Measurements from ENCODE around the gene GEMIN8.

Gene GEMIN8

DNA sequence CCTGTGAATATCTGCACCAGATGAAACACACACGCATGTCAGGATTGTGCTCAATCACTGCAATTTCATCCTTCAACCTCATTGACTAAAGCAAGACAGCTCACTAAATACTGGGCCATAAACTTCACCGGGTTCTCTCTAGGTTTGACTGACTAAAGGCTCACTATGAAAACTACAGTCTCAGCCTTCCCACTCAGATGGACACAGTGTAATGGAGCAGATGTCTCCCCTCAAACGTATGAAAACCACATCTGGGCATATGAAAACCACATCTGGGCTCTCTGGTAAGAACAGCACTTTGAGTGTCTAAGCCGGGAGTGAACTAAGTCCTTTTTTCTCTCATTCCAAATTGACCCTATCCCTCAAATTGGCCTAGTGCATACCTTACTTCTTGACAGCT lies 15.2 kb downstream of the GEMIN8 start:
- no peak for DNase-seq

DNA sequence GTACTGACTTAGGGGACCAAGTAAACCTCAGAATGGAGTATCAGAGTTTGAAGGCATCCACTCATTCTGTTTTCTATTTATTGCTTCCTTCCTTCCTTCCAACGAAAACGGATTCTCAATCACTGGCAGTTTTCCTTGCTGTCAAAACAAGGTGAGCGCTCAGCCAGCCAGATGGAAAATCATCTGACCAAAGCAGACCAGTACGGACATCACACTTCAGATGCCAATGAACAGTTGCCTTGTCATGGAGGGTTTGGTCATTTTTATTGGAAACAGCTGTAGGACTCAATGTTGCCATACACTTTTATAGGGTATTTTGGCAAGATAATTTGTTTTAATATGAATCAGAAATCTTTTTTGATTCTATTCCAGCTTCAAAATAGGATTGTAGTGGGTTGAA lies 16.6 kb downstream of the GEMIN8 start:
- no peak for DNase-seq

DNA sequence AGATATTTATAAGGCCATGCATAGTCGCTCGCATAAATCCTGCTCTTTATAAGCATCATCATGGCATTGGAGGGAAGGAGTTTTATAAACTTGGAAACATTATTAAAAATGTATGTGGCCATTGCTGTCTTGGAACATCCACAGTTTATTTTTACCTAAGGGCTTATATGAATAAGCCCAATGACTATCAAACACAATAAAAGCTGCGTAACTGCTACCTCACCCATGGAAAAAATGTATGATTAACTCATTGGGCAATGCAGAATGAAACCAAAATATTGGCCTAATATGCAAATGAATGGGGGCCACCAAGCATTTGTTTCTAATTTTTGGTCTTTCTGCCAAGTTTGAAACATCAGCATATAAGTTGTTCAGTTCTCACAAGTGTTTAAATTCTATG lies 19.1 kb downstream of the GEMIN8 start:
- DNase-seq, result no peak

DNA sequence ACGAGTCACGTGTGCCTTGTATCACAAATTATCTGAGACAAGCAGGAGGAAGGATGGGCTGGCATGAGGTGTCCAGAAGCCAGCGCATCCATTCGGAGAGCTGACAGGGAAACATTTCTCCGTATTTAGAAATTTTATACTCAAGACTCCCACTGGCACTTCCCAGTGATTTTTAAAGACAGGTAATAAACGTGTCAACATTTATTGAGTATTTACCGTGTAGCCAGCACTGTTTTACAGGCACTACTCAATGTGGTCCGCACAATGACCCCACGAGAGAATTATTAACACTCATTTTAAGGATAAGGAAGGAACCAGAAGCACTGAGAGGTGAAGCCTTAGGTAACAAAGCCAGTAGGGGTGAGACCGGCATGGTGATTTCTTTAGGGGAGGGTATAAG lies 23.2 kb downstream of the GEMIN8 start:
- no peak for DNase-seq

DNA sequence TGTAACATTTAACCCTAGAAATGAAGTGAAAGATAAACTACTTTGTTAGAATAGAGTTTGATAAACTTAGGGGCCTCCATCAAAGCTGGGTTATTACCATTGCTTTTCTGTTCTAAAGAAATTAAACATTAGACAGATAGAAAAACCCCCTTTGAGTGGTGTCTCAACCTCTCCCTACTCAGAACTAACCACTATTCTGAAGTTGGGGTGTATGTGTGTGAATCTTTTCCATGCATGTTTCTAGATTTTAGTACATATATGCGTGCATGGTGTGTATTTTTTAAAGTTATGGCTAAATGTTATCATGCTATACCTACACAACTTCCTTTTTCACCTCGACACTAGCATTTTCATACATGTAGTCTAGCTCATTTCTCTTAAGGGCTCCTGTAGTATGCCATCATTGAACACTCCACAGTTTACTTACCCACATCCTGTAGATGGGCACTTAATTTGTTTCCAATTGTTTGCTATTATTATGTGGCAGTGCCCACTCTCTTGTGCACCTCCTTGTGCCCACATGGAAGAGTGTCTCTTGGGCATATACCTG lies 25.7 kb downstream of the GEMIN8 start:
- DNase-seq, result no peak

DNA sequence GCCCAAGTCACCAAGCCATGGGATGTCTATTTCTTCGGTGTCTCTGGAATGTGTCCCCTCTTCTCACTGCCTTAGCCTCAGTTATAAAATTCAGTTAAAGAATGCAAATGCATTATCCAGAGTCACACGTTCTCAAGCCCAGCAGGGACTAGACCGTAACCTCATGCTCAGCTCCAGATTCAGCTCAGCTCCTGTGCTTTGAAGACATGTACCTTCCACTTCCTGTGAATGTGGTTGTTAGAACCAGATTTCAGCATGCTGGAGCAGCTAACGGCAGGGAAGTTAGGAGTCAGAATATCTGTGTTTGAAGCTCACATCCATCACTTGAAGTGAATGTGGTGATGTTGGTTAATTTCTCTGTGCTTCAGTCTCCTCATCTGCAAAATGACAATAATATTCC lies 26.7 kb downstream of the GEMIN8 start:
- DNase-seq, result no peak

DNA sequence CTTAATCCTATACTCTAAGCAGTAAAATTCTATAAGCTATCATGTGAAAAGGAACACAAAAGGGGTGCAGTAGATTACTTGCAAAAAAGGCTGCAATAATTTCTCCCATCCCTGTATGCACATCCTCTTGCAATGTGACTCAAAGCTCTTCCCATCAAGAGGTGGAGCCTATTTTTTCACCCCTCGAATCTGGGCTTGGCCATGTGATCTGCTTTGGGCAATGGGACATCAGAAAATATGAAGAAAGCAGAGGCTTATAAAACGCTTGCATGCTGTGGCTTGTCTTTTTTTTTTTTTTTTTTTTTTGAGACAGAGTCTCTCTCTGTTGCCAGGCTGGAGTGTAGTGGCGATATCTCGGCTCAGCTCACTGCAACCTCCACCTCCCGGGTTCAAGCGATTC lies 33.0 kb downstream of the GEMIN8 start:
- no peak for DNase-seq

DNA sequence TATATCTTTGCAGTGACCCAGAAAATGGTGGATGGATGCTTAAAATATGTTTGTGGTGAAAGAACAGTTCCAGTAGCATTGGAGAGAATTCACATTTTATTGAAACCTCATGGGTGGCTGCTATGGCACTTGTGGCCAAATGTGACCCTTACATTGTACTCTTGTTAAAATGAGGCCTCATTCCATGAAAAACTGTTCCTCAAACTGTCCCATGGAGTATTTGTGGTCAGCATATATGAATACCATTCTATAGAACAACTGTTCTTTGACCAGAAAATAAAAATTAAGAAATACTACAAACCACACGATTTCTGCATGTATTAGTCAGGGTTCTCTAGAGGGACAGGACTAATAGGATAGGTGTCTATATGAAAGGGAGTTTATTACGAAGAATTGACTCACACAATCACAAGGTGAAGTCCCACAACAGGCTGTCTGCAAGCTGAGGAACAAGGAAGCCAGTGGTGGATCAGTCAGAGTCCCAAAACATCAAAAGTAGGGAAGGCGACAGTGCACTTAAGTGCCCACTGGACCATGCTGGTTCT lies 35.1 kb downstream of the GEMIN8 start:
- no peak for DNase-seq

DNA sequence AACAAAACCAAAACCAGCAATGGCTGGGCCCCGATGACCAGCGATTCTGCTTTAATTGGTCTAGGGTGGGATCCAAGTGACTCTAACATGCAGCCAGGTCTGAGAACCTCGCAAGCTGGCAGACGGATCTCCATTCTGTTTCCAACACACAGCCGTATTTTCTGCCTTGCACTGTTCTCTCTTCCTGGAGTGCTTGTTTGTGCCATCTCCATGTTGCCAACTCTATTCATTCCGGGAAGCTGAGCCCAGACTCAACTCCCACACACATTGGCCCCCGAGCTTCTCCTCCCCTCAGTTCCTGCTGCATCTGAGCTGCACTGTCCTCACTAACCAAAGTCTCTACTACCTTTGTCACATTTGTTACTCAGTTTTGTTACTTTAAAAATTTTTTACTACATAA lies 35.6 kb downstream of the GEMIN8 start:
- DNase-seq, result no peak

DNA sequence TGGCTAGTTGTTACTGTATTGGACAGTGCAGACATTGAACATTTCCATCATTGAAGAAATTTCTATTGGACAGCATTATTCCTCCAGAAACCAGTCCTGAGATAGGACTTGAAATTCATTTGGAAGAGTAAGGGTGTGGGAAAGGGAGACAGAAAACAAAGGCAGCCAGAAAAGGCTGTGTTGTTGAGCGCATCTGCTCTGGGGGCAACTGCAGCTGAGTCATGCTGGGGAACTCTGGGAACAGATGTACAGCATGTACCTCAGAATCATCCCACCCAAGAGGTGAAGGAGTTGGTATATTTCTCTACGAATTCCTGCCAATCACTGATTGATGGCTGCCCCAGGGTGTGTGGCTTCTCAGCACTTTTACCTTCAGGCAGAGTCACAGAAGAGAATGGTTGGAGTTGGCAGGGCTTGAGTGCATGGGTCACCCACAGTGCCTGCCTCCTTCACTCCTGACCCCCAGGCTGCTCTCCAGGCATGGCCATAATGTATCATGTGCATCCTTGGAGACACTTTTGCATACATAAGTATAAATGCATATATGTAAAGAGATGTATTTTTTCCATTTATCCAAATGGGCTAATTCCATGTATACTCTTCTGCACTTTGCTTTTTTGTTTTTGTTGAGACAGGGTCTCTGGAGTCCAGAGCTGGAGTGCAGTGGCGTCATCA lies 39.4 kb downstream of the GEMIN8 start:
- no peak for DNase-seq

DNA sequence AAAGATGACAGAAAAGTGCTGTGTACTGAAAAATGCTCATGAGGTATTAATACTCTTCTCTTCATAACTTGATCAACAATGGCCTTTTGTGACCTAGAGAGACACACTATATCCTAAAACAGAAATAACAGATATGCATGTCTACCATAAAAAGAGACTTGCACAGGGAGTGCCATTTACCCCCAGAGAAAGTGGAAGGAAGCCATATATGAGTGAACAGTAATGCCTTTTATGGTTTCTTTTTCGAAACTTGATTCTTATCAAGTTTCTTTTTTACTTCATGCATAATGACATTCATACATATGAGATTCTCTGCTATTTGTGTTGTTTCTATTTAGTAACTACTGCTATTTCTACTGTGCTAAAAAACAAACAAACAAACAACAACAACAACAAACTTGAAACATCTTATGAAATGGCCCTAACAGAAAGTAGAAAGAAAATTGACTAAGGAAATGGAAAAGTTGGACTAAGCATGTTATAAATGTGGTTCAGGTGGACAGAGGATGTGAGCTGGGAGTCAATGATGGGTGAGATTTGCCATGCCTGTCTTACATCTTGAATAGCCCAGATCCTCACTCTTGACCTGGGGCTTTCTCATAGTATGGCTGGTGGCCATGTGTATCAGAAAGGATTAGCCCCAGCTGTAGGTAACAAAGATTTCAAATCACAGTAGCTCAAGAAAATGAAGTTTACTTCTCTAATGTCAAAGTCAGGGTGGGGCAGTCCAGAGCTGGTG lies 43.8 kb downstream of the GEMIN8 start:
- no peak for DNase-seq

DNA sequence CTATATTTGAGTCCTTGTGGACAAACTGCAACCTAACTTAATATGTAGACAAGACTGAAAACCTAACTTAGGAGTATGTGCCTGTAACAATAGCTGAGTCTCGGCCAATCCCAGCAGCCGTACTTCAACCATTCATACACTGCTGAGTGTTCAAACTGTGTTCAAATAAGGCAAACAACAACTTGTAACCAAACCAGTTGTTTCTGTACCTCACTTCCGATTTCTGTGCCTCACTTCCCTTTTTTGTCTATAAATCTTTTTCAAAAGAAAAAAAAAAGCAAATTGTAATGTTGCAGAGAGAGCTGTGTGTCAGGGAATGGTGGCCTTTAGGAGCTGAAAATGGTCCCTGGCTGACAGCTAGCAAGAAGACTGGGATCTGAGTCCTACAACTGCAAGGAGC lies 46.0 kb downstream of the GEMIN8 start:
- no peak for DNase-seq

DNA sequence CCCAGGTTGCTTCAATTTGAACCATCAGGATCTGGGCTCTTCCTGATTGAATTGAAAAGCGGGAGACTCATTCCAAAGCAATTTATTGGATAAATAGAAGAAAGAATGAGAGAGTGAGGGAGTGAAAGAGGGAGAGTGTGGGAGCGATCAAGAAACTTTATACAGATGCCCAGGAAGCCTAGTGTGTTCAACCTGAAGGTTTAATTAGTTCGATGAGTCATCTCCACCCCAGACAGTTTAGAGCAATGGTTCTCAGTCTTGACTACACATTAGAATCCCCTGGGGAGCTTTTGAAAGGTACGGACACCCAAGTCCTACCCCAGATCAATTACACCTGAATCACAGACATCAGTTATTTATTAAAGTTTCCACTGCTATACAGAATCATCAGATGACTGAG lies 61.5 kb downstream of the GEMIN8 start:
- no peak for DNase-seq

DNA sequence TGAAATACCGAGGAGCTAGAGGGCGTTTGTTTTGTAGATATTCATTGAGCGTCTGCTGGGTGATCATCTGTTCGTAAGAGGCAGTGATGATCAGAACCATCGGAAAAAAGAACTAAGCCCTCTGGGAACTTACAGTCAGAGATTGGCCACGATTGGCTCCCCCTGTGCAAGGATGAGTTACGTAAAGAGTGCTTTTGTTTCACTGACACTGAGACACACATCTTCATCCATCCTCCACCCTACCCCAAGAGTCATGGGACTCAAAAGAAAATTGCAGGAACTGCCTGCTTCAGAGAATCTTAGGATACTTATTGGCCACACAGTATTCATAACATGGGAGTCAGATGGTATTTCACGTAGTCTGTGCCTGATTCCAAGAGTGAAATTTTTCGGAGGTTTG lies 62.1 kb downstream of the GEMIN8 start:
- DNase-seq, result no peak

DNA sequence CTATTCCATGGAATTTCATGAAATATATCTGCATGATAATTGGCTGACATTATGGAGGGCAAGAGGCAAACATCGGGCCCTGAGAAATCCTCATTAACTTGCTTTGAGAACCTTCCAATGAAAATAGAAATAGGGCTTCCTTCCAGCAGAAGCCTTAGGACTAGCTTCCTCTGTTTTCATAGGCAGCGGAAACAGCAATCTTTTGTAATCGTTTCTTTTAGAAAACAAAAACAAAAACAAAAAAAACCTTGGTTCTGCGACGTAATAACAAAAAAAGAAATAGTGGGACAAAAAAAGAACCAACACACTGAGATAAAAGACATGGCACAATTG lies 62.9 kb downstream of the GEMIN8 start:
- DNase-seq, result no peak

DNA sequence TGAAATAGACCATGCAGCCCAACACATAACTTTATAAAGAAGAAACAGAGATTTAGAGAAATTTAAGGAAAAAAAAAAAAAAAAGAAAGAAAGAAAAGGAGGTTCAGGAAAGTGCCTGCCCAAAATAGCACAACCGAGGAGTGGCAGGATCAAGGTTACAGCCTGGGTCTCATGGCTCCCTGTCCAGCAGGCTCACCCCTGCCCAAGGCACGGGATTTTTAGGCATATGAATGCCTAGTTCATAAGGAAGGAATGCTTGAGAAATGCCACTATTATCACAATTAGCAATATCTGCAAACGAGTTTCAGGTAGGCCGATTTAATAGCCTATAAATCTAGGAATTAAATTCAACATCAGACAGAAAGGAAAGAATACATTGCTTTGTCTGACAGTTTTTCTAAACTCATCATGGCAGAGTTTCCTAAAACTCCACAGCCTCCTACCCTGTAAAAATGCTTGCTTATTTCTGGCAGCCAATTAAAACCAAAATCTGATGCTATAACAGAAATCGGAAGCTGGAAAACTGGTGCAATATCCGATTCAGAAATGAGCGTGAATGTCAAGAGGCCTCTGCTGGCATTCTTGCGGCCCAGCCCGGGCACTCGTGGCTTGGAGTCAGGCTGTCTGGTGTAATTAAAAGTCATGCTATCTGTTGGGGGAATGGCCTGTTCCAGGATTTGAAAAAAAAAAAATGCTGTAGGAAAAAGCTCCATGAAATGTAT lies 63.5 kb downstream of the GEMIN8 start:
- DNase-seq, result no peak

DNA sequence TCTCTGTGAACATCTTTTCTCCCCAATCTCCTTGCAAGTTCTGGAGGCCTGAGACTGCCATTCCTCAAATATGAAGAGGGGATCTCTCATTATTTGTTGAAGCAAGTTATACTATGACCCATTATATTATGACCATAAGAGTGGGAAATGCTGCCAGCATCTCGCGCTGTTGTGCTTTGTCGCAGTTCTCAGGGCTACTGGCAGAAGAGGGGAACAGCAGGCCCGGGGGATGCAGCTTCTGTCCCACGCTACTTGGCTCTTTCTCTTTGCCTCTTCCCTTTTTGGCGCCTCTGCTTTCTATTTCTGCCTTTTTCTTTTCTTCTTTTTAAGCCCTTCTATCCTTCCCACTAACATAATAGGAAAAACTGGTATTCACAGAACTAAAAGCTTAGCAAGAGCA lies 64.2 kb downstream of the GEMIN8 start:
- DNase-seq, result no peak

DNA sequence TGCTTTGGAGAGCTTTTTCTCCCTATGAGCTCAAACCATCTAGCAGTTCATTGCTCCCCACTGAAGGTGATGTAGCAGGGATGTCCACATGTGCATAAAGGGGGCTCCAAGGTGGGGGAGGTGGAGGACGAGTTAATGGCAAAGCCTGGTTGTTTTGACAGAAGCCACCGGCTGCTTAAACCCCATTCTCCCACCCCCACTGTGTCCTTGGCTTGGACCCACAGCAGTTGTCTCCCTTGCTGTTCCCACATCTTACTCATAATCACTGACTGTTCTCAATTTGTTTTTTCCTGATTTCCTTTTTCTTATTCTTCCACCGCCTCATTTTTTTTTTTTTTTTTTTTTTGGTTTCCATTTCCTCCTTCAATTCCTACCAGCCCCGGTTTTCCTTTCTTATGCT lies 72.7 kb downstream of the GEMIN8 start:
- no peak for DNase-seq

All from stimulated activated CD4-positive, alpha-beta T cell treated with anti-CD3 and anti-CD28 coated beads, Interleukin-4, amount 100 ng/mL, for 24 hours (primary cell).